Activated CD4-positive, alpha-beta T cell treated with anti-CD3 and anti-CD28 coated beads for 36 hours (primary cell): ENCODE results near the gene SPTBN1. TPM values are rescaled to one million over a fixed set of nuclear protein-coding genes. Genes with fewer than 3 reads are reported as not detected.

Experiments
- ATAC-seq: fragments of 200-7000 bp; cut with Tn5 transposase; one replicate; pipeline ENCODE4 v1.10.0; 2021; ENCODE audit warnings: mild to moderate bottlenecking, moderate library complexity
- CTCF ChIA-PET: fragments of 350-600 bp; sonication (Branson Sonifier 250); formaldehyde crosslinking; loops from one replicate; lab custom pipeline; 2021; ENCODE audit warnings: antibody characterized with exemption; lab: Charles Lee
- POLR2A ChIA-PET: fragments of 350-600 bp; sonication (Branson Sonifier 250); formaldehyde crosslinking; loops from one replicate; lab custom pipeline; 2021; ENCODE audit warnings: antibody characterized with exemption, inconsistent platforms; lab: Charles Lee
- DNase-seq: peaks from one replicate; pipeline ENCODE4 v3.0.0-alpha.2; 2020
- H3K27ac Mint-ChIP-seq: one replicate; pipeline ENCODE4 v1.8.0; 2021; ENCODE audit warnings: mixed read lengths
- H3K27me3 Mint-ChIP-seq: one replicate; pipeline ENCODE4 v1.8.0; 2021; ENCODE audit warnings: mixed read lengths
- H3K36me3 Mint-ChIP-seq: one replicate; pipeline ENCODE4 v1.8.0; 2021; ENCODE audit warnings: low read depth, mixed read lengths
- H3K4me1 Mint-ChIP-seq: one replicate; pipeline ENCODE4 v1.8.0; 2021; ENCODE audit warnings: mixed read lengths
- H3K4me3 Mint-ChIP-seq: one replicate; pipeline ENCODE4 v1.8.0; 2021; ENCODE audit warnings: mild to moderate bottlenecking, moderate library complexity, mixed read lengths
- H3K9me3 Mint-ChIP-seq: one replicate; pipeline ENCODE4 v1.8.0; 2021; ENCODE audit warnings: low read depth, mixed read lengths
- intact Hi-C, 2 experiments: fragments of 100-400 bp; cut with DNase I in 1 of 2; cut with micrococcal nuclease in 1 of 2; formaldehyde crosslinking; loops; one replicate each; pipeline versions ENCODE4 v1.14.2 to v1.15.1; 2022 to 2024; cut with DNase I, micrococcal nuclease
- total RNA-seq, 2 experiments: library from RNA; stranded (reverse); gene quantifications; one replicate each; pipeline ENCODE4 v1.2.3, GENCODE V29; 2021

The SPTBN1 gene
- total RNA-seq, 2 experiments from 2014 or later, result 76.6 to 86.8 TPM

DNA sequence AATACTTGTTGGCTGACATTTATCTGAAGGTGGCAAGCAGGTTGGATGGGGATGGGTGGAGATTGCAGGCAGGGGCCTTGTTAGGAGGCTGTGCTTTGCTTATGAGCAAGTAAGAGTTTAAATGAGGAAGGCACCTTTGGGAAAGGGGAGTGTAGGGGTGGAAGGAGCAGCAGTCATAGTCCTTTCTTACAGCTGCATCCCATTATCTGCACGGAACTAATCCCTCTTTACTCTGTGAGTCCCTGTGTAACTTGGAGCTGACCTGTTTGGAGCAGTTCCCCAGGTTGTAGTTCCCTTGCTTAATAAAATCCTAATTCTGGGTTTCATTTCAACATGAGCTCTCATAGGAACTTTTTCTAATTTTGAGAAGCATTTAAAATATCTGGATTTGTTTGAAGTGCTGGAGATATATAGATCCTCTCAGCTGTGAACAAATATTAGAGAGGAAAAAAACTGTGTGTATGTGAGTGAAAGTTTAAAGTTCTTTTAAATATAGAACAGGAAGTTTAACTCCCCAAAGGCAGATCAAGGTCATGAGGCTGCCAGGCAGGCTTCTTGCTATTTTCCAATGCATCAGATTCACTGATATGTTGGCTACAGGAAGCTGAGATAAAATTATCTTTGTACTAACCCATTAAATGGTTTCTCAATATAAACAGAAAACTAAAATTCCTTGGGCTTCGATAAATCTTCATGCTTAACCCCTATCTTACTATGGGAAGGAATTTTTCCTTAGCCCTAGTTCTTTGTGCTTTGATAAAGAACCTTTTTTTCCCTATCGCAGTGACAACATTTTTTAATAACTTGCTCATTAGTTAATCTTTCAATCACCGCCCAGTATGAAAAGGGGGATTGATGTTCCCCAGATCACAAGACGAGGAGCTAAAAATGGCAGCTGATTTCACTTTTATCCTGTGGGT is 162.8 kb downstream of the SPTBN1 start:
- no peak for DNase-seq
- Mint-ChIP-seq H3K27ac (peak overlapping the region; percentile 41), H3K4me3 (no peak overlapping the region), H3K36me3 (peaks cover 44% of the 10 kb centered on the region), H3K27me3 (no peaks in the 10 kb centered on the region), H3K4me1 (peaks cover 21% of the 10 kb centered on the region), H3K9me3 (no peaks in the 10 kb centered on the region)
- POLR2A ChIA-PET, result interaction anchor here (0.6 kb wide), 1 partner anchor 94 kb away, joined by 3 read pairs; no protein-coding TSS in a partner anchor
- no peak for ATAC-seq
- intact Hi-C loops, result no loop called here
- CTCF ChIA-PET, result interaction anchor here (0.5 to 2.1 kb wide), 13 partner anchors 9 to 209 kb away, joined by 3 to 8 read pairs (median 3); no protein-coding TSS in a partner anchor

DNA sequence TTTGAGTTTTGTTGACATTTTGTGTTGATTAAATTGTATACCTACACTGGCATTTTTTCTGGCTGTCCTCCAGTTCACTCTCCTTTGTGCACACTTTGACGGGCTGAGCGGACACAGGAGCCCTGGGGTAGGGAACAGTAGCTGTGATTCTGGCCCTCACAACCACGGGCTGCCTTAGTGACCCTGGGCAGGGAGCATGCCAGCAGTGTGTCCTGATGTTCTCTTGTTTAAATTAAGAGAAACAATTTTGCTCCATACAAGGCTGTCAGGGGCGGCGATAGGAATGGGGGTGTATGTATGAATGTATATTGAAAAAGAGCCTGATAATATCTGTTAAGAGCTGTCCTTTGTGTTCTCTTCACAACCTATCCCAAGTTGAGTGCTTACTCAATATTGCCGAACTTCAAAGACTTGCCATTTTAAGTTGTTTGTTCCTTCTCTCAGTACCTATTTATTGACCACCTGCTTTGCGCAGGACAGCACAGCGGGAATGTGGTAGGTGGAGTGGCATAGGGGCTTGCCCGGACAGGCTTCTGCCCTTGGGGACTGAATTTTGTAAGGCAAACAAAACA is 163.6 kb downstream of the SPTBN1 start:
- Mint-ChIP-seq H3K4me1 (peaks cover 18% of the 10 kb centered on the region), H3K27me3 (no peaks in the 10 kb centered on the region), H3K36me3 (peaks cover 48% of the 10 kb centered on the region), H3K4me3 (no peak overlapping the region), H3K27ac (no peak overlapping the region), H3K9me3 (no peaks in the 10 kb centered on the region)
- intact Hi-C loops, result no loop called here
- no peak for ATAC-seq
- CTCF ChIA-PET, result interaction anchor here (0.5 to 2.1 kb wide), 10 partner anchors 10 to 209 kb away, joined by 3 to 8 read pairs (median 3); no protein-coding TSS in a partner anchor
- POLR2A ChIA-PET, result interaction anchor here (0.6 kb wide), 1 partner anchor 95 kb away, joined by 3 read pairs; no protein-coding TSS in a partner anchor
- no peak for DNase-seq

GRCh38 chr2:54620948-54621347 is 164.8 kb downstream of the SPTBN1 start:
- no peaks in the 10 kb centered on the region for H3K27me3 Mint-ChIP-seq
- ATAC-seq, result no peak
- H3K27ac Mint-ChIP-seq, result no peak overlapping the region
- H3K36me3 Mint-ChIP-seq, result peaks cover 56% of the 10 kb centered on the region
- no peak for DNase-seq
- no peak overlapping the region for H3K4me3 Mint-ChIP-seq
- POLR2A ChIA-PET, result interaction anchor here (0.6 kb wide), 1 partner anchor 39 kb away, joined by 4 read pairs; no protein-coding TSS in a partner anchor
- intact Hi-C loops, result no loop called here
- CTCF ChIA-PET, result interaction anchor here (0.9 kb wide), 1 partner anchor 514 kb away, joined by 3 read pairs; no protein-coding TSS in a partner anchor
- no peaks in the 10 kb centered on the region for H3K9me3 Mint-ChIP-seq
- peaks cover 17% of the 10 kb centered on the region for H3K4me1 Mint-ChIP-seq

- H3K36me3 Mint-ChIP-seq, result peaks cover 54% of the 10 kb centered on the region
- peaks cover 1% of the 10 kb centered on the region for H3K4me1 Mint-ChIP-seq
- no peak overlapping the region for H3K4me3 Mint-ChIP-seq
- intact Hi-C loops, result no loop called here
- POLR2A ChIA-PET, result interaction anchor here (0.7 kb wide), 1 partner anchor 600 kb away, joined by 3 read pairs; no protein-coding TSS in a partner anchor
- ATAC-seq, result no peak
- H3K9me3 Mint-ChIP-seq, result no peaks in the 10 kb centered on the region
- DNase-seq, result no peak
- no peaks in the 10 kb centered on the region for H3K27me3 Mint-ChIP-seq
- no peak overlapping the region for H3K27ac Mint-ChIP-seq
- CTCF ChIA-PET, result interaction anchor here (0.7 to 2.2 kb wide), 10 partner anchors 10 to 131 kb away, joined by 3 to 9 read pairs (median 4); no protein-coding TSS in a partner anchor
These were observed 168.5 kb downstream of the SPTBN1 start for GRCh38 chr2:54624591-54625071.

- Mint-ChIP-seq H3K27ac (no peak overlapping the region), H3K9me3 (no peaks in the 10 kb centered on the region), H3K27me3 (no peaks in the 10 kb centered on the region), H3K4me1 (peaks cover 9% of the 10 kb centered on the region), H3K4me3 (no peak overlapping the region), H3K36me3 (peaks cover 53% of the 10 kb centered on the region)
- POLR2A ChIA-PET, result interaction anchor here (0.6 kb wide), 1 partner anchor 21 kb away, joined by 3 read pairs; no protein-coding TSS in a partner anchor
- DNase-seq, result no peak
- intact Hi-C loops, result no loop called here
- ATAC-seq, result no peak
- CTCF ChIA-PET, result interaction anchor here (0.6 to 2.2 kb wide), 2 partner anchors 8 to 51 kb away, joined by 3 to 9 read pairs; no protein-coding TSS in a partner anchor
These were observed 170.0 kb downstream of the SPTBN1 start for GRCh38 chr2:54626131-54626530.

DNA sequence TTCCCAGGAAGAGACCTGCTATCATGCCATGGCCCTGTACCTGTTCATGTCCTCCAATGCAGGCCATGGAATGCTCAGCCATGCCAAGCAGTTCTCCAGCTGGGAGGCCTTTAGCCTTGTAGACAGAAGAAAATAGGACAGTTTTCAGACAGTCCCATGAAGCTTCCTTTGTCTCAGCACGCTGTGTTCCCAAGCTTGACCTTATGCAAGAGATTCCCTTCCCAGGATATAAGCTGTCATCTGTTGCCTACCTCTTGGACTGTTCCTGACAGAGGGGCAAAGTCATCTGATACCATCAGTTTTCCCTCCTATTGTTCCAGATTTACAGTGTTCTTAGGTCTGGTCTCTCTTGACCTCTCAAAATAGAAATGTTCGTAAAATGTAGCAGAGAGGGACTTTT is 170.8 kb downstream of the SPTBN1 start:
- Mint-ChIP-seq H3K36me3 (peaks cover 55% of the 10 kb centered on the region), H3K4me3 (no peak overlapping the region), H3K27ac (no peak overlapping the region), H3K4me1 (peaks cover 9% of the 10 kb centered on the region), H3K9me3 (no peaks in the 10 kb centered on the region), H3K27me3 (no peaks in the 10 kb centered on the region)
- DNase-seq, result no peak
- ChIA-PET POLR2A (interaction anchor here (0.6 kb wide), 1 partner anchor 21 kb away, joined by 3 read pairs; no protein-coding TSS in a partner anchor), CTCF (interaction anchor here (0.6 kb wide), 1 partner anchor 22 kb away, joined by 3 read pairs; no protein-coding TSS in a partner anchor)
- ATAC-seq, result no peak
- intact Hi-C loops, result no loop called here

DNA sequence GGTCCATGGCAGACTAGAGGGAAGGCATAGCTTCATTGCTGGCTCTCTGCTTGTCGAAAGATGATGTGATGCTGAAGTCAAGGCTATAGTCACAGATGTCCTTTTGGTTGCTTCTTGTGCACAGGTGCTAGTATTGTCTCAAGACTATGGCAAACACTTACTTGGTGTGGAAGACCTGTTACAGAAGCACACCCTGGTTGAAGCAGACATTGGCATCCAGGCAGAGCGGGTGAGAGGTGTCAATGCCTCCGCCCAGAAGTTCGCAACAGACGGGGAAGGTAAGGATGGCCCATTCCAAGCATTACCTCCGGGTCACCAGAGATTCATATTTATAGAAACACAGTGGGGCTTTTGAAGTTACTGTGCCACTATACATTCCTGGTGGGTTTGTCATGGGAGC is 171.8 kb downstream of the SPTBN1 start:
- H3K36me3 Mint-ChIP-seq, result peaks cover 54% of the 10 kb centered on the region

GRCh38 chr2:54628418-54628817 is 172.3 kb downstream of the SPTBN1 start:
- peaks cover 14% of the 10 kb centered on the region for H3K4me1 Mint-ChIP-seq
- CTCF ChIA-PET, result interaction anchor here (1.2 to 1.3 kb wide), 2 partner anchors 38 to 105 kb away, joined by 3 to 5 read pairs; no protein-coding TSS in a partner anchor

More for the DNA sequence above, 171.8 kb downstream of the SPTBN1 start:
- POLR2A ChIA-PET, result no interaction called here
- CTCF ChIA-PET, result interaction anchor here (1.2 to 1.3 kb wide), 2 partner anchors 39 to 105 kb away, joined by 3 to 5 read pairs; no protein-coding TSS in a partner anchor
- Mint-ChIP-seq H3K27ac (peak overlapping the region; percentile 35), H3K9me3 (no peaks in the 10 kb centered on the region), H3K4me3 (no peak overlapping the region), H3K4me1 (peaks cover 11% of the 10 kb centered on the region), H3K27me3 (no peaks in the 10 kb centered on the region)
- ATAC-seq, result no peak
- intact Hi-C loops, result no loop called here
- no peak for DNase-seq

GRCh38 chr2:54628957-54629356 is 172.8 kb downstream of the SPTBN1 start:
- Mint-ChIP-seq H3K27me3 (no peaks in the 10 kb centered on the region), H3K4me1 (peaks cover 17% of the 10 kb centered on the region), H3K36me3 (peaks cover 49% of the 10 kb centered on the region), H3K9me3 (no peaks in the 10 kb centered on the region), H3K27ac (no peak overlapping the region), H3K4me3 (no peak overlapping the region)
- POLR2A ChIA-PET, result no interaction called here
- DNase-seq, result no peak
- ATAC-seq, result no peak
- intact Hi-C loops, result no loop called here
- CTCF ChIA-PET, result no interaction called here

More at GRCh38 chr2:54628418-54628817, 172.3 kb downstream of the SPTBN1 start:
- intact Hi-C loops, result no loop called here
- Mint-ChIP-seq H3K36me3 (peaks cover 53% of the 10 kb centered on the region), H3K27me3 (no peaks in the 10 kb centered on the region), H3K4me3 (no peak overlapping the region), H3K9me3 (no peaks in the 10 kb centered on the region), H3K27ac (no peak overlapping the region)
- ATAC-seq (no peak), DNase-seq (no peak)
- POLR2A ChIA-PET, result no interaction called here

- Mint-ChIP-seq H3K4me1 (peaks cover 22% of the 10 kb centered on the region), H3K4me3 (no peak overlapping the region), H3K27ac (no peak overlapping the region), H3K27me3 (no peaks in the 10 kb centered on the region), H3K9me3 (no peaks in the 10 kb centered on the region), H3K36me3 (peaks cover 51% of the 10 kb centered on the region)
- POLR2A ChIA-PET, result no interaction called here
- CTCF ChIA-PET, result no interaction called here
- intact Hi-C loops, result no loop called here
- ATAC-seq, result no peak
- DNase-seq, result no peak
These were observed 173.3 kb downstream of the SPTBN1 start for GRCh38 chr2:54629390-54629789.
